ENCODE data around the gene BRSK2. TPM values are rescaled to one million over a fixed set of nuclear protein-coding genes. Genes with fewer than 3 reads are reported as not detected.

BRSK2 gene
- total and polyA plus RNA-seq, 2 of the 4 experiments (the other 2 are of a cell fraction): 0.18 to 0.62 TPM

DNA sequence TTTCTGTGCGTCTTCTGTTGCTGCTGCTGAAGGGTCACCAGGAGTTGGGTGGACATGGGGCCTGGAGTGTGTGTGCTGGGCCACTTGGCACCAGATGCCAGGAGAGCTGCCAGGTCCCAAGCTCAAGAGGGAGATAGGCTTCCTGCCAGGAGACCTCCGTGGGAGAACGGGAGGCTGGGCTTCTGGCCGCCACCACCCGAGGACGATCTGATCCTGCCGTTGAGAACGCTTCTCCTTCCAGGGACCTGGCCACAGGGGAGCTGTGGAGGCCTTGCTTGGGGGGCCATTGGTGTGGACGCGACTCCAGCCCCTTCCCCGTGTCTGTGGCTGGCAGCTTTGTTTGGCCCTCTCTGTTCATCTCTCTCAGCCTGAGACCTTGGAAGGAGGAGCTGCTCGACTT, 2.4 kb downstream of the BRSK2 start (continued):
- TF ChIP-seq MXI1 (IDR thresholded peaks at IDR 0.05; ENCODE audit: borderline replicate concordance, low read depth, low read length): no peak
- no peak for TF ChIP-seq RFX5 (IDR thresholded peaks at IDR 0.05; ENCODE audit: low read depth, low read length)
- no peak for TF ChIP-seq FOS (IDR thresholded peaks at IDR 0.05; ENCODE audit: low read depth, low read length)
- no peak for TF ChIP-seq NFE2L2 (IDR thresholded peaks at IDR 0.05; ENCODE audit: low read depth, low read length)
- TF ChIP-seq POLR2A (IDR thresholded peaks at IDR 0.05; ENCODE audit: low read depth, low read length): no peak

DNA sequence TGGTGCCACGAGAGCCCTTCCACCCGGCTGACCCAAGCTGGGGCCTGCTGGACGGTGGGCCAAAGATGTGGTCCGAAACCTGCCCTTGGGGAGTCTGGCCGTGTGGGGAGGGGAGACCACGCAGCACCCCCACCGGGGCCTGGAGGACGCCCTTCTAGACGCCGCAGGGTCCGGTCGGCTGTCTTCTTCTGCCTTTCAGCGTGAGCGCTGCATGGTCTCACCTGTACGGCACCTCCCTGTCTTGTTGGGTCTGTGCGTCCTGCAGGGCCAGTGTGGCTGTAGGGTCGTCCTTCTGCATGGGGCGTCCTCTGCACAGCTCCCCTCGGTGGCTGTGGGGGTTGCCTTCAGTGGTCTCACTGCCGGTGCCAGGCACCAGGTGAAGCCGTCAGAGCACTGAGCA, 2.8 kb downstream of the BRSK2 start:
- Histone ChIP-seq H2BK120ac (ENCODE audit: low read depth, low read length) (no peak overlapping the region), H3K14ac (replicated peaks; ENCODE audit: low read depth, low read length) (no peak overlapping the region), H3K18ac (ENCODE audit: low read depth, low read length) (no peak overlapping the region), H3K9me3 (ENCODE audit: control insufficient read depth, insufficient read depth, low read length) (no peaks in the 10 kb centered on the region), H3K4ac (ENCODE audit: low read depth, low read length) (no peak overlapping the region), H4K8ac (ENCODE audit: low read depth in 2 of 2, low read length in 2 of 2) (no peak overlapping the region), H2AK5ac (ENCODE audit: low read depth, low read length) (no peak overlapping the region), H4K5ac (ENCODE audit: low read depth, low read length) (no peak overlapping the region), H2BK20ac (ENCODE audit: low read depth, low read length) (no peak overlapping the region), H3K4me1 (ENCODE audit: control insufficient read depth, insufficient read depth, low read length) (no peaks in the 10 kb centered on the region; the same call in 1 of the 2 replicates), H3K79me1 (ENCODE audit: low read depth in 1 of 2, low read length in 2 of 2) (no peaks in the 10 kb centered on the region), H2BK5ac (ENCODE audit: low read depth, low read length, poor library complexity, severe bottlenecking) (no peak overlapping the region), H3K9me1 (ENCODE audit: insufficient read depth, low read length) (no peaks in the 10 kb centered on the region), H3K27ac (ENCODE audit: insufficient read depth, low read length) (no peak overlapping the region), H4K20me1 (ENCODE audit: insufficient read depth, low read length) (no peaks in the 10 kb centered on the region; the same call in 1 of the 2 replicates), H4K91ac (ENCODE audit: insufficient read depth, low read depth, low read length) (no peak overlapping the region), H2BK15ac (ENCODE audit: low read depth, low read length) (no peak overlapping the region), H2AFZ (replicated peaks; ENCODE audit: low read length, poor library complexity) (no peak overlapping the region), H3K4me3 (ENCODE audit: insufficient read depth, low read depth, low read length) (no peak overlapping the region), H3K36me3 (ENCODE audit: control insufficient read depth, insufficient read depth, low read length) (no peaks in the 10 kb centered on the region), H3K56ac (ENCODE audit: extremely low read depth, insufficient read depth, low read length) (no peak overlapping the region), H3K27me3 (ENCODE audit: control insufficient read depth, insufficient read depth, low read length) (peaks cover 22% of the 10 kb centered on the region), H3K23ac (ENCODE audit: low read depth, low read length) (no peak overlapping the region), H2AK9ac (replicated peaks; ENCODE audit: low read depth, low read length, poor library complexity) (no peak overlapping the region), H3K4me2 (ENCODE audit: low read depth, low read length) (no peak overlapping the region), H3K9ac (ENCODE audit: low read depth, low read length) (no peak overlapping the region)
- in situ Hi-C loops (cut with MboI; ENCODE audit: low sequenced_read_pairs): no loop called here
- TF ChIP-seq, protein P1, sequence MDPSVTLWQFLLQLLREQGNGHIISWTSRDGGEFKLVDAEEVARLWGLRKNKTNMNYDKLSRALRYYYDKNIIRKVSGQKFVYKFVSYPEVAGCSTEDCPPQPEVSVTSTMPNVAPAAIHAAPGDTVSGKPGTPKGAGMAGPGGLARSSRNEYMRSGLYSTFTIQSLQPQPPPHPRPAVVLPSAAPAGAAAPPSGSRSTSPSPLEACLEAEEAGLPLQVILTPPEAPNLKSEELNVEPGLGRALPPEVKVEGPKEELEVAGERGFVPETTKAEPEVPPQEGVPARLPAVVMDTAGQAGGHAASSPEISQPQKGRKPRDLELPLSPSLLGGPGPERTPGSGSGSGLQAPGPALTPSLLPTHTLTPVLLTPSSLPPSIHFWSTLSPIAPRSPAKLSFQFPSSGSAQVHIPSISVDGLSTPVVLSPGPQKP (IDR thresholded peaks at IDR 0.05; ENCODE audit: borderline replicate concordance, low read depth, low read length): no peak
- TF ChIP-seq FOS (IDR thresholded peaks at IDR 0.05; ENCODE audit: low read depth, low read length) (no peak), CHD1 (IDR thresholded peaks at IDR 0.05; ENCODE audit: low read depth, low read length) (no peak), BHLHE40 (IDR thresholded peaks at IDR 0.05; ENCODE audit: low read depth, low read length) (no peak), RCOR1 (IDR thresholded peaks at IDR 0.05; ENCODE audit: insufficient replicate concordance, low read length) (no peak), MXI1 (IDR thresholded peaks at IDR 0.05; ENCODE audit: borderline replicate concordance, low read depth, low read length) (no peak), CEBPB (IDR thresholded peaks at IDR 0.05; ENCODE audit: low read depth, low read length) (no peak), POLR2A (IDR thresholded peaks at IDR 0.05; ENCODE audit: low read depth, low read length) (no peak), SMC3 (IDR thresholded peaks at IDR 0.05; ENCODE audit: low read depth, low read length) (no peak), MAFK (IDR thresholded peaks at IDR 0.05; ENCODE audit: low read depth, low read length) (no peak), RFX5 (IDR thresholded peaks at IDR 0.05; ENCODE audit: low read depth, low read length) (no peak), NFE2L2 (IDR thresholded peaks at IDR 0.05; ENCODE audit: low read depth, low read length) (no peak)
- TF ChIP-seq, protein P2, sequence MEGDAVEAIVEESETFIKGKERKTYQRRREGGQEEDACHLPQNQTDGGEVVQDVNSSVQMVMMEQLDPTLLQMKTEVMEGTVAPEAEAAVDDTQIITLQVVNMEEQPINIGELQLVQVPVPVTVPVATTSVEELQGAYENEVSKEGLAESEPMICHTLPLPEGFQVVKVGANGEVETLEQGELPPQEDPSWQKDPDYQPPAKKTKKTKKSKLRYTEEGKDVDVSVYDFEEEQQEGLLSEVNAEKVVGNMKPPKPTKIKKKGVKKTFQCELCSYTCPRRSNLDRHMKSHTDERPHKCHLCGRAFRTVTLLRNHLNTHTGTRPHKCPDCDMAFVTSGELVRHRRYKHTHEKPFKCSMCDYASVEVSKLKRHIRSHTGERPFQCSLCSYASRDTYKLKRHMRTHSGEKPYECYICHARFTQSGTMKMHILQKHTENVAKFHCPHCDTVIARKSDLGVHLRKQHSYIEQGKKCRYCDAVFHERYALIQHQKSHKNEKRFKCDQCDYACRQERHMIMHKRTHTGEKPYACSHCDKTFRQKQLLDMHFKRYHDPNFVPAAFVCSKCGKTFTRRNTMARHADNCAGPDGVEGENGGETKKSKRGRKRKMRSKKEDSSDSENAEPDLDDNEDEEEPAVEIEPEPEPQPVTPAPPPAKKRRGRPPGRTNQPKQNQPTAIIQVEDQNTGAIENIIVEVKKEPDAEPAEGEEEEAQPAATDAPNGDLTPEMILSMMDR (conservative IDR thresholded peaks at IDR 0.05; ENCODE audit: low read depth, low read length): no peak
- TF ChIP-seq, protein P3, sequence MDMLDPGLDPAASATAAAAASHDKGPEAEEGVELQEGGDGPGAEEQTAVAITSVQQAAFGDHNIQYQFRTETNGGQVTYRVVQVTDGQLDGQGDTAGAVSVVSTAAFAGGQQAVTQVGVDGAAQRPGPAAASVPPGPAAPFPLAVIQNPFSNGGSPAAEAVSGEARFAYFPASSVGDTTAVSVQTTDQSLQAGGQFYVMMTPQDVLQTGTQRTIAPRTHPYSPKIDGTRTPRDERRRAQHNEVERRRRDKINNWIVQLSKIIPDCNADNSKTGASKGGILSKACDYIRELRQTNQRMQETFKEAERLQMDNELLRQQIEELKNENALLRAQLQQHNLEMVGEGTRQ (IDR thresholded peaks at IDR 0.05; ENCODE audit: low read depth, low read length): no peak
- dilution Hi-C loops (cut with HindIII; ENCODE audit: low sequenced_read_pairs, unreplicated experiment): no loop called here
- CTCF ChIA-PET: no interaction called here
- no peak for DNase-seq
- no peak for ATAC-seq (ENCODE audit: low read depth)
- BruUV-seq (replicated peaks): no TSS peak
- intact Hi-C loops (cut with micrococcal nuclease): no loop called here
- WGBS, 2 experiments (ENCODE audit: extremely low coverage in 2 of 2, insufficient read length in 1 of 2): 75% methylated on average over 8 of the region's 21 CpGs; no CpG with 5 or more reads in 1 of the 2 experiments
- POLR2A ChIA-PET (ENCODE audit: unreplicated experiment): no interaction called here

All from IMR-90 (cell line).